H9 (cell line): ENCODE measurements around the gene IL1RL1. TPM values are rescaled to one million over a fixed set of nuclear protein-coding genes. Genes with fewer than 3 reads are reported as not detected.

ENCODE experiments used
- DNase-seq: peaks from one replicate; pipeline ENCODE4 v3.0.0-alpha.2; 2017
- H2AFZ ChIP-seq: one replicate; pipeline ENCODE4 v1.6.1; 2013; ENCODE audit warnings: mild to moderate bottlenecking, low read length, control low read depth, moderate library complexity
- H2AK5ac ChIP-seq: 2 replicates; pipeline ENCODE4 v1.6.1; 2013; ENCODE audit warnings: low read length, control low read depth, mixed read lengths; ENCODE audit not compliant: insufficient read length
- H2BK120ac ChIP-seq: one replicate; pipeline ENCODE4 v1.6.1; 2013; ENCODE audit warnings: low read depth, mild to moderate bottlenecking, low read length, control low read depth, inconsistent platforms; ENCODE audit not compliant: poor library complexity, severe bottlenecking
- H2BK12ac ChIP-seq: 2 replicates; pipeline ENCODE4 v1.6.1; 2013; ENCODE audit warnings: low read length, control low read depth, mixed read lengths, low read depth; ENCODE audit not compliant: insufficient read length
- H2BK15ac ChIP-seq: 2 replicates; pipeline ENCODE4 v1.6.1; 2013; ENCODE audit warnings: low read depth, low read length, control low read depth
- H2BK20ac ChIP-seq: one replicate; pipeline ENCODE4 v1.6.1; 2013; ENCODE audit warnings: low read depth, mild to moderate bottlenecking, low read length, control low read depth, inconsistent platforms; ENCODE audit not compliant: poor library complexity, severe bottlenecking
- H2BK5ac ChIP-seq: 2 replicates; pipeline ENCODE4 v1.6.1; 2013; ENCODE audit warnings: low read length, control low read depth, mixed read lengths; ENCODE audit not compliant: insufficient read length
- H3K14ac ChIP-seq: 2 replicates; pipeline ENCODE4 v1.6.1; 2013; ENCODE audit warnings: low read length, control low read depth; ENCODE audit not compliant: insufficient read depth
- H3K18ac ChIP-seq: 2 replicates; pipeline ENCODE4 v1.6.1; 2013; ENCODE audit warnings: low read depth, mild to moderate bottlenecking, mixed read lengths, low read length, control low read depth; ENCODE audit not compliant: insufficient read length
- H3K23ac ChIP-seq: 2 replicates; pipeline ENCODE4 v1.6.1; 2013; ENCODE audit warnings: low read length, control low read depth, mixed read lengths, low read depth; ENCODE audit not compliant: insufficient read length
- H3K23me2 ChIP-seq: 2 replicates; pipeline ENCODE4 v1.6.1; 2013; ENCODE audit warnings: low read depth, mild to moderate bottlenecking, mixed read lengths, low read length, control low read depth; ENCODE audit not compliant: insufficient read length, poor library complexity, severe bottlenecking
- H3K27ac ChIP-seq: 2 replicates; pipeline ENCODE4 v1.5.1; 2013; ENCODE audit warnings: low read length, control low read depth, mixed read lengths, low read depth; ENCODE audit not compliant: insufficient read length
- H3K27me3 ChIP-seq: 2 replicates; pipeline ENCODE4 v1.6.1; 2013; ENCODE audit warnings: low read length, control low read depth, inconsistent platforms; ENCODE audit not compliant: insufficient read depth
- H3K4ac ChIP-seq: 2 replicates; pipeline ENCODE4 v1.6.1; 2013; ENCODE audit warnings: low read depth, mild to moderate bottlenecking, control low read depth, inconsistent platforms, low read length, moderate library complexity
- H3K4me1 ChIP-seq: 2 replicates; pipeline ENCODE4 v1.6.1; 2013; ENCODE audit warnings: low read length, control low read depth, inconsistent platforms; ENCODE audit not compliant: insufficient read depth
- H3K4me2 ChIP-seq: 2 replicates; pipeline ENCODE4 v1.6.1; 2013; ENCODE audit warnings: low read length, control low read depth, mixed read lengths; ENCODE audit not compliant: insufficient read length, insufficient read depth
- H3K56ac ChIP-seq: 2 replicates; pipeline ENCODE4 v1.6.1; 2013; ENCODE audit warnings: low read depth, mild to moderate bottlenecking, mixed read lengths, low read length, control low read depth; ENCODE audit not compliant: insufficient read length
- H3K79me1 ChIP-seq: 2 replicates; pipeline ENCODE4 v1.6.1; 2013; ENCODE audit warnings: low read depth, mild to moderate bottlenecking, moderate library complexity, low read length, control low read depth, inconsistent platforms; ENCODE audit not compliant: insufficient read depth, poor library complexity, severe bottlenecking
- H3K79me2 ChIP-seq: 2 replicates; pipeline ENCODE4 v1.6.1; 2013; ENCODE audit warnings: low read length, control low read depth, inconsistent platforms; ENCODE audit not compliant: insufficient read depth
- H3K9ac ChIP-seq: 2 replicates; pipeline ENCODE4 v1.6.1; 2013; ENCODE audit warnings: low read length, control low read depth, mixed read lengths; ENCODE audit not compliant: insufficient read length; ENCODE audit errors: extremely low read depth
- H3K9me3 ChIP-seq: one replicate; pipeline ENCODE4 v1.6.1; 2013; ENCODE audit warnings: low read depth, low read length, inconsistent platforms; ENCODE audit not compliant: control insufficient read depth
- H3T11ph ChIP-seq: one replicate; pipeline ENCODE4 v1.6.1; 2013; ENCODE audit warnings: mild to moderate bottlenecking, low read length, control low read depth, inconsistent platforms
- H4K20me1 ChIP-seq: one replicate; pipeline ENCODE4 v1.6.1; 2013; ENCODE audit not compliant: control insufficient read depth, insufficient read length, insufficient read depth
- H4K5ac ChIP-seq: 2 replicates; pipeline ENCODE4 v1.6.1; 2013; ENCODE audit warnings: low read depth, mild to moderate bottlenecking, mixed read lengths, low read length, control low read depth; ENCODE audit not compliant: insufficient read length
- H4K8ac ChIP-seq: replicated peaks from 2 replicates; pipeline ENCODE4 v1.6.1; 2013; ENCODE audit warnings: low read length, control low read depth, mixed read lengths, low read depth; ENCODE audit not compliant: insufficient read length
- H4K91ac ChIP-seq: 2 replicates; pipeline ENCODE4 v1.6.1; 2013; ENCODE audit warnings: low read depth, mild to moderate bottlenecking, moderate library complexity, mixed read lengths, low read length, control low read depth; ENCODE audit not compliant: insufficient read length
- H3K27ac Mint-ChIP-seq, 3 experiments: 2 replicates in 2 of 3; 3 replicates in 1 of 3; pipeline ENCODE4 v1.8.0; 2020 to 2021; ENCODE audit warnings: mixed read lengths in 3 of 3, mild to moderate bottlenecking in 1 of 3, moderate library complexity in 1 of 3
- H3K27me3 Mint-ChIP-seq: 2 replicates; pipeline ENCODE4 v1.8.0; 2021; ENCODE audit warnings: low read depth, mild to moderate bottlenecking, moderate library complexity, mixed read lengths
- H3K36me3 Mint-ChIP-seq, 3 experiments: 2 replicates in 2 of 3; 3 replicates in 1 of 3; pipeline ENCODE4 v1.8.0; 2020 to 2021; ENCODE audit warnings: low read depth in 3 of 3, mixed read lengths in 3 of 3; ENCODE audit not compliant: insufficient read depth in 1 of 3
- H3K4me1 Mint-ChIP-seq, 2 experiments: 2 replicates each; pipeline ENCODE4 v1.8.0; 2020; ENCODE audit warnings: mixed read lengths in 2 of 2
- H3K4me3 Mint-ChIP-seq, 2 experiments: 2 replicates in 1 of 2; 3 replicates in 1 of 2; pipeline ENCODE4 v1.8.0; 2020 to 2021; ENCODE audit warnings: mild to moderate bottlenecking in 2 of 2, mixed read lengths in 2 of 2, moderate library complexity in 1 of 2
- H3K9me3 Mint-ChIP-seq, 2 experiments: 2 replicates in 1 of 2; 3 replicates in 1 of 2; pipeline ENCODE4 v1.8.0; 2020; ENCODE audit warnings: mild to moderate bottlenecking in 2 of 2, mixed read lengths in 2 of 2, moderate library complexity in 1 of 2
- CTCF ChIP-seq: fragments of 200-600 bp; sonication (generic); conservative IDR thresholded peaks from 3 replicates; pipeline ENCODE4 v1.8.0; 2021; ENCODE audit warnings: antibody characterized with exemption, mild to moderate bottlenecking
- total RNA-seq: library from RNA; stranded (reverse); gene quantifications from 2 replicates; pipeline ENCODE4 v1.2.1, GENCODE V29; 2021

The IL1RL1 gene
- total RNA-seq, 1 experiment from 2014 or later: not detected

GRCh38 chr2:102290594-102290993 lies 20.8 kb upstream of the IL1RL1 start:
- Histone ChIP-seq H3K79me2 (no peaks in the 10 kb centered on the region), H4K20me1 (no peaks in the 10 kb centered on the region), H3K23ac (no peak overlapping the region), H3K23me2 (no peaks in the 10 kb centered on the region), H2BK120ac (no peak overlapping the region), H2BK20ac (no peak overlapping the region), H3K27ac (no peak overlapping the region), H4K5ac (no peak overlapping the region), H3K9me3 (no peaks in the 10 kb centered on the region), H2BK5ac (no peak overlapping the region), H4K8ac (no peak overlapping the region), H3K4me2 (no peak overlapping the region), H3T11ph (no peak overlapping the region), H2BK15ac (no peak overlapping the region), H3K14ac (no peak overlapping the region), H3K79me1 (no peaks in the 10 kb centered on the region), H2BK12ac (no peak overlapping the region), H2AK5ac (no peak overlapping the region), H3K9ac (no peak overlapping the region), H3K56ac (no peak overlapping the region), H3K18ac (no peak overlapping the region), H3K4me1 (no peaks in the 10 kb centered on the region), H3K4ac (no peak overlapping the region), H3K27me3 (no peaks in the 10 kb centered on the region), H2AFZ (no peak overlapping the region), H4K91ac (no peak overlapping the region)
- Mint-ChIP-seq H3K27me3 (peaks cover 3% of the 10 kb centered on the region; the same call in 1 of the 2 replicates), H3K36me3 (no peaks in the 10 kb centered on the region), H3K4me3 (no peak overlapping the region), H3K27ac (no peak overlapping the region), H3K4me1 (no peaks in the 10 kb centered on the region), H3K9me3 (no peaks in the 10 kb centered on the region)
- no peak for DNase-seq
- no peak for TF ChIP-seq CTCF
